DOHH2 (cell line): ENCODE measurements around the gene NME8.

Source experiments
- H3F3A ChIP-seq: fragments of 200-600 bp; sonication (generic), shearing (Covaris generic); 2 replicates; pipeline ENCODE4 v1.6.0; 2016; ENCODE audit warnings: antibody characterized with exemption, mild to moderate bottlenecking; ENCODE audit not compliant: control insufficient read depth, insufficient read depth
- H3K27ac ChIP-seq: fragments of 200-600 bp; sonication (generic); 2 replicates; pipeline ENCODE4 v1.5.1; 2014; ENCODE audit warnings: low read depth, mild to moderate bottlenecking, low read length, moderate library complexity
- H3K27me3 ChIP-seq: fragments of 200-600 bp; sonication (generic); 2 replicates; pipeline ENCODE4 v1.6.1; 2014; ENCODE audit warnings: mild to moderate bottlenecking, low read length, mixed read lengths; ENCODE audit not compliant: control insufficient read depth
- H3K36me3 ChIP-seq: fragments of 200-600 bp; sonication (generic); 2 replicates; pipeline ENCODE4 v1.6.1; 2014; ENCODE audit warnings: mild to moderate bottlenecking, low read length, moderate library complexity, mixed read lengths; ENCODE audit not compliant: control insufficient read depth
- H3K4me1 ChIP-seq: fragments of 200-600 bp; sonication (generic); 2 replicates; pipeline ENCODE4 v1.6.1; 2014; ENCODE audit warnings: mild to moderate bottlenecking, low read length, mixed read lengths; ENCODE audit not compliant: control insufficient read depth
- H3K4me2 ChIP-seq: fragments of 200-600 bp; sonication (generic); 2 replicates; pipeline ENCODE4 v1.6.0; 2014; ENCODE audit warnings: mild to moderate bottlenecking, low read length, moderate library complexity
- H3K4me3 ChIP-seq: fragments of 200-600 bp; sonication (generic); 2 replicates; pipeline ENCODE4 v1.5.1; 2014; ENCODE audit warnings: mild to moderate bottlenecking, low read length, mixed read lengths
- H3K79me2 ChIP-seq: fragments of 200-600 bp; sonication (generic); 2 replicates; pipeline ENCODE4 v1.6.1; 2014; ENCODE audit warnings: mild to moderate bottlenecking, low read length, mixed read lengths; ENCODE audit not compliant: control insufficient read depth
- H3K9me2 ChIP-seq: fragments of 200-600 bp; sonication (generic); replicated peaks from 2 replicates; pipeline ENCODE4 v1.6.1; 2014; ENCODE audit warnings: mild to moderate bottlenecking, low read length, mixed read lengths; ENCODE audit not compliant: control insufficient read depth
- H3K9me3 ChIP-seq: fragments of 200-600 bp; sonication (generic); 2 replicates; pipeline ENCODE4 v1.6.1; 2014; ENCODE audit warnings: antibody characterized with exemption, low read length, mixed read lengths; ENCODE audit not compliant: control insufficient read depth, insufficient read depth
- H4K20me1 ChIP-seq: fragments of 200-600 bp; sonication (generic); 2 replicates; pipeline ENCODE4 v1.6.0; 2014; ENCODE audit warnings: low read depth, mild to moderate bottlenecking, antibody characterized with exemption, low read length, moderate library complexity; ENCODE audit not compliant: control insufficient read depth, insufficient read depth
- CTCF ChIP-seq: fragments of 200-600 bp; sonication (generic); IDR thresholded peaks from one replicate; pipeline ENCODE4 v1.5.1; 2014; ENCODE audit warnings: antibody characterized with exemption, mild to moderate bottlenecking, low read depth, low read length; ENCODE audit not compliant: poor library complexity, severe bottlenecking
- EZH2phosphoT487 ChIP-seq: fragments of 200-600 bp; sonication (generic); IDR thresholded peaks from 2 replicates; pipeline ENCODE4 v1.6.1; 2017; ENCODE audit warnings: borderline replicate concordance, mild to moderate bottlenecking, antibody characterized with exemption, low read length, moderate library complexity, mixed read lengths

The NME8 gene

GRCh38 chr7:37923996-37924395 is 75.6 kb downstream of the NME8 start:
- Histone ChIP-seq H3K27me3 (peaks cover 2% of the 10 kb centered on the region; the same call in 1 of the 2 replicates), H3K4me3 (no peak overlapping the region), H3K9me2 (no peaks in the 10 kb centered on the region), H3K4me2 (no peak overlapping the region), H3K9me3 (peaks cover 4% of the 10 kb centered on the region; the same call in 1 of the 2 replicates), H3F3A (no peaks in the 10 kb centered on the region), H3K79me2 (no peaks in the 10 kb centered on the region), H4K20me1 (no peaks in the 10 kb centered on the region), H3K4me1 (no peaks in the 10 kb centered on the region), H3K36me3 (no peaks in the 10 kb centered on the region), H3K27ac (no peak overlapping the region)
- no peak for TF ChIP-seq EZH2phosphoT487
- TF ChIP-seq CTCF, result no peak

GRCh38 chr7:37924491-37925041 is 76.2 kb downstream of the NME8 start:
- no peak overlapping the region for H3K4me3 ChIP-seq
- H3K9me3 ChIP-seq, result peaks cover 4% of the 10 kb centered on the region; the same call in 1 of the 2 replicates
- no peak overlapping the region for H3K4me2 ChIP-seq
- H4K20me1 ChIP-seq, result no peaks in the 10 kb centered on the region
- no peaks in the 10 kb centered on the region for H3K4me1 ChIP-seq
- peaks cover 2% of the 10 kb centered on the region; the same call in 1 of the 2 replicates for H3K27me3 ChIP-seq
- no peaks in the 10 kb centered on the region for H3K36me3 ChIP-seq
- H3K27ac ChIP-seq, result no peak overlapping the region
- H3F3A ChIP-seq, result no peaks in the 10 kb centered on the region
- TF ChIP-seq EZH2phosphoT487 (no peak), CTCF (no peak)
- no peaks in the 10 kb centered on the region for H3K9me2 ChIP-seq
- no peaks in the 10 kb centered on the region for H3K79me2 ChIP-seq

GRCh38 chr7:37925620-37926019 is 77.2 kb downstream of the NME8 start:
- Histone ChIP-seq H3K27me3 (peaks cover 2% of the 10 kb centered on the region; the same call in 1 of the 2 replicates), H3K79me2 (no peaks in the 10 kb centered on the region), H3K36me3 (no peaks in the 10 kb centered on the region), H3F3A (no peaks in the 10 kb centered on the region), H4K20me1 (no peaks in the 10 kb centered on the region), H3K4me1 (no peaks in the 10 kb centered on the region), H3K4me3 (no peak overlapping the region), H3K4me2 (no peak overlapping the region), H3K9me3 (peaks cover 4% of the 10 kb centered on the region; the same call in 1 of the 2 replicates), H3K27ac (no peak overlapping the region), H3K9me2 (no peaks in the 10 kb centered on the region)
- no peak for TF ChIP-seq CTCF
